Vagina (tissue), 2 donors: ENCODE measurements around the gene MAP3K10.
"Not testable (repeated sequence)": the region's sequence is repeated elsewhere in the genome, so short reads cannot be mapped to it uniquely, and the experiment has no call there.

Source experiments
- CTCF ChIP-seq, 3 experiments: fragments of 450-650 bp in 2 of 3; fragments of 200-600 bp in 1 of 3; sonication (generic) in 1 of 3; IDR thresholded peaks; one replicate each; pipeline ENCODE4 v1.5.1; 2017 to 2019; ENCODE audit warnings: antibody characterized with exemption in 3 of 3, mild to moderate bottlenecking in 2 of 3, moderate library complexity in 2 of 3
- POLR2A ChIP-seq, 2 donors: fragments of 450-650 bp; IDR thresholded peaks; one replicate each; pipeline ENCODE4 v1.6.1; 2017; ENCODE audit warnings: antibody characterized with exemption in 2 of 2, mild to moderate bottlenecking in 2 of 2, moderate library complexity in 2 of 2
- POLR2AphosphoS5 ChIP-seq, 2 donors: sonication (generic); formaldehyde crosslinking; IDR thresholded peaks; one replicate each; pipeline ENCODE4 v1.9.0; 2017; ENCODE audit warnings: antibody characterized with exemption in 2 of 2, mild to moderate bottlenecking in 2 of 2, low read depth in 1 of 2; ENCODE audit not compliant: insufficient read depth in 1 of 2

GRCh38 chr19:40145749-40146029 lies 45.5 kb upstream of the MAP3K10 start:
- not testable (repeated sequence) for TF ChIP-seq CTCF (IDR thresholded peaks at IDR 0.05); POLR2AphosphoS5 (IDR thresholded peaks at IDR 0.05; ENCODE audit: insufficient read depth in 1 of 2, low read depth in 1 of 2); POLR2A (IDR thresholded peaks at IDR 0.05)
